SK-N-SH treated with all-trans-retinoic acid at 6 μM for 48 hours (cell line): Measurements from ENCODE around the gene ANO9.

Source experiments
- ATAC-seq: fragments of 200-7000 bp; cut with Tn5 transposase; 3 replicates; pipeline ENCODE4 v1.9.1; 2020; ENCODE audit warnings: mild to moderate bottlenecking, moderate library complexity
- ARNTL ChIP-seq: fragments of 450-650 bp; formaldehyde crosslinking; IDR thresholded peaks from 2 replicates; pipeline ENCODE4 v1.5.0; 2020; ENCODE audit warnings: low read depth, mild to moderate bottlenecking, moderate library complexity, borderline replicate concordance
- BACH2 ChIP-seq: fragments of 250-450 bp; sonication (Bioruptor Pico); IDR thresholded peaks from 2 replicates; pipeline ENCODE4 v1.9.0; 2021; ENCODE audit warnings: mild to moderate bottlenecking, borderline replicate concordance
- CREB5 ChIP-seq: fragments of 250-450 bp; sonication (Bioruptor Pico); IDR thresholded peaks from 2 replicates; pipeline ENCODE4 v1.5.1; 2020; ENCODE audit warnings: low read depth, mild to moderate bottlenecking, moderate library complexity
- CSDC2 ChIP-seq: fragments of 250-450 bp; sonication (Bioruptor Pico); IDR thresholded peaks from 2 replicates; pipeline ENCODE4 v1.5.0; 2020; ENCODE audit warnings: mild to moderate bottlenecking, moderate library complexity
- CSRNP3 ChIP-seq: fragments of 250-450 bp; sonication (Bioruptor Pico); IDR thresholded peaks from 2 replicates; pipeline ENCODE4 v1.5.1; 2021; ENCODE audit warnings: mild to moderate bottlenecking, moderate library complexity
- ESRRG ChIP-seq: fragments of 250-450 bp; sonication (Bioruptor Pico); IDR thresholded peaks from 2 replicates; pipeline ENCODE4 v1.6.1; 2021; ENCODE audit warnings: mild to moderate bottlenecking
- GLIS3 ChIP-seq: fragments of 250-450 bp; sonication (Bioruptor Pico); IDR thresholded peaks from 2 replicates; pipeline ENCODE4 v1.5.0; 2020; ENCODE audit warnings: mild to moderate bottlenecking, moderate library complexity
- ISL1 ChIP-seq: fragments of 250-450 bp; sonication (Bioruptor Pico); IDR thresholded peaks from 2 replicates; pipeline ENCODE4 v2.1.2; 2022; ENCODE audit warnings: mild to moderate bottlenecking, moderate library complexity
- PATZ1 ChIP-seq: fragments of 250-450 bp; sonication (Bioruptor Pico); IDR thresholded peaks from 2 replicates; pipeline ENCODE4 v1.8.0; 2020; ENCODE audit warnings: mild to moderate bottlenecking, moderate library complexity, borderline replicate concordance
- POU6F1 ChIP-seq: fragments of 250-450 bp; sonication (Bioruptor Pico); IDR thresholded peaks from 2 replicates; pipeline ENCODE4 v1.8.0; 2021; ENCODE audit warnings: low read depth, mild to moderate bottlenecking, moderate library complexity, borderline replicate concordance
- PPARA ChIP-seq: fragments of 250-450 bp; sonication (Bioruptor Pico); IDR thresholded peaks from 2 replicates; pipeline ENCODE4 v1.5.0; 2020; ENCODE audit warnings: mild to moderate bottlenecking, borderline replicate concordance
- RARB ChIP-seq: fragments of 250-450 bp; sonication (Bioruptor Pico); IDR thresholded peaks from 2 replicates; pipeline ENCODE4 v1.8.0; 2021; ENCODE audit warnings: mild to moderate bottlenecking, moderate library complexity
- SNAI2 ChIP-seq: fragments of 250-450 bp; sonication (Bioruptor Pico); IDR thresholded peaks from 2 replicates; pipeline ENCODE4 v1.5.0; 2020; ENCODE audit warnings: mild to moderate bottlenecking, moderate library complexity
- TCF4 ChIP-seq: fragments of 250-450 bp; sonication (Bioruptor Pico); IDR thresholded peaks from 2 replicates; pipeline ENCODE4 v1.8.0; 2021; ENCODE audit warnings: mild to moderate bottlenecking, moderate library complexity, borderline replicate concordance
- TOX ChIP-seq: fragments of 250-450 bp; sonication (Bioruptor Pico); IDR thresholded peaks from 2 replicates; pipeline ENCODE4 v1.8.0; 2021; ENCODE audit warnings: mild to moderate bottlenecking, moderate library complexity, borderline replicate concordance
- TSHZ2 ChIP-seq: fragments of 250-450 bp; sonication (Bioruptor Pico); IDR thresholded peaks from 2 replicates; pipeline ENCODE4 v1.5.0; 2020; ENCODE audit warnings: mild to moderate bottlenecking, moderate library complexity
- ZC3H10 ChIP-seq: fragments of 250-450 bp; sonication (Bioruptor Pico); IDR thresholded peaks from 2 replicates; pipeline ENCODE4 v1.5.1; 2021; ENCODE audit warnings: mild to moderate bottlenecking, moderate library complexity
- ZFP3 ChIP-seq: fragments of 250-450 bp; sonication (Bioruptor Pico); IDR thresholded peaks from 2 replicates; pipeline ENCODE4 v1.5.0; 2020; ENCODE audit warnings: mild to moderate bottlenecking, moderate library complexity
- ZFP30 ChIP-seq: fragments of 450-650 bp; formaldehyde crosslinking; IDR thresholded peaks from 2 replicates; pipeline ENCODE4 v1.5.0; 2022; ENCODE audit warnings: mild to moderate bottlenecking, moderate library complexity
- ZNF70 ChIP-seq: fragments of 450-650 bp; formaldehyde crosslinking; IDR thresholded peaks from 2 replicates; pipeline ENCODE4 v1.5.0; 2020; ENCODE audit warnings: mild to moderate bottlenecking, moderate library complexity
- ZNF8 ChIP-seq: fragments of 450-650 bp; formaldehyde crosslinking; IDR thresholded peaks from 2 replicates; pipeline ENCODE4 v1.5.0; 2020; ENCODE audit warnings: mild to moderate bottlenecking, moderate library complexity

Gene ANO9

GRCh38 chr11:433111-433510 is 8.7 kb downstream of the ANO9 start:
- TF ChIP-seq TCF4 (CRISPR knock-in tag) (no peak), ZC3H10 (no peak)
- TF ChIP-seq, all 23 proteins: peak for 0
- ATAC-seq: no peak

- TF ChIP-seq ZFP30 (CRISPR knock-in tag) (no peak), ESRRG (no peak), CREB5 (CRISPR knock-in tag) (no peak)
Measured at GRCh38 chr11:432501-433100, 9.2 kb downstream of the ANO9 start.

GRCh38 chr11:431921-432320 is 9.9 kb downstream of the ANO9 start:
- TF ChIP-seq PPARA (CRISPR knock-in tag): no peak
- TF ChIP-seq ISL1: no peak
- TF ChIP-seq SNAI2: no peak
- TF ChIP-seq TCF4 (CRISPR knock-in tag): no peak
- no peak for TF ChIP-seq RARB (CRISPR knock-in tag)
- no peak for TF ChIP-seq POU6F1 (CRISPR knock-in tag)
- TF ChIP-seq BACH2 (CRISPR knock-in tag): no peak
- no peak for TF ChIP-seq CSRNP3 (CRISPR knock-in tag)
- TF ChIP-seq ZNF8: no peak
- no peak for TF ChIP-seq CSDC2 (CRISPR knock-in tag)
- no peak for TF ChIP-seq ZFP3
- no peak for TF ChIP-seq GLIS3 (CRISPR knock-in tag)
- no peak for TF ChIP-seq CREB5 (CRISPR knock-in tag)
- no peak for TF ChIP-seq ARNTL
- no peak for TF ChIP-seq TOX (CRISPR knock-in tag)
- no peak for TF ChIP-seq ZNF70 (CRISPR knock-in tag)
- TF ChIP-seq PATZ1: no peak
- TF ChIP-seq ESRRG: no peak
- no peak for TF ChIP-seq ZC3H10
- no peak for ATAC-seq

More at GRCh38 chr11:432501-433100, 9.2 kb downstream of the ANO9 start:
- ATAC-seq: no peak

- ATAC-seq: peak; percentile 42
- TF ChIP-seq CSDC2 (CRISPR knock-in tag): no peak
- no peak for TF ChIP-seq POU6F1 (CRISPR knock-in tag)
- no peak for TF ChIP-seq GLIS3 (CRISPR knock-in tag)
- TF ChIP-seq TSHZ2: no peak
- no peak for TF ChIP-seq ZFP3
- TF ChIP-seq RARB (CRISPR knock-in tag): no peak
- TF ChIP-seq PATZ1: no peak
Measured at GRCh38 chr11:429931-430456, 11.8 kb downstream of the ANO9 start.
